ENCODE results near the gene MAP6D1.

The MAP6D1 gene

DNA sequence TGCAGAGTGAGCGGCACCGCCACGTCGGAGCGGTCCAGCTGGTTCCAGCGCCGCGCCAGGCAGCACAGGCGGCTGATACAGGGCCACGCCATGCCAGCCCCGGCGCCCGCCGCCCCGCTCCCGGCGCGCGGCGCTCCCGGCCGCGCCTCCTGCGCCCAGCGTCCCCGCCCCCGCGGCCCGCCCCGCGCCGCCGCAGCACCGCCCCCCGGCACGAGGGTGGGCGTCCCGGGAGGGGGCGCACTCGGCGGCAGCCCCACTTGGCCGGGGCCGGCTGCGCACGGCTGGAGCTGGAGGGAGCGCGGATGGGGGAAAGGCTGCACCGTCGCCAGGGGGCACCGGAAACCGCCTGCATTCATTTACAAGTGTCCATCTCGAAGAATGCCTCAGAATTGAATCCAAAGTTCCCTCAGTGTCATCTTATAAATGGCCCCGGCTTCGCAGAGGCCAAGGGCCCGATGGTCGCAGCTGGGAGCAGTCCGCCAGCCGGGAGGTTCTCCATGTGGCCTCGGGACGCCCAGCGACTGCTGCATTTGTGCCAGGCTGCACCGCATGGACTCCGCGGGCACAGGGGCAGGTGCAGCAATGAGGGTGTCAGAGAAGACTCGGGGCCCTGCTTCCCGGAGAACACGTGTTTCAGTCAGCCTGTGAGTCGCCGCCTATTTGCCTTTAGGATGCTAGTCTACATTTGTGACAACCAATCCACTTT, at the start of gene MAP6D1:
MAP6D1 (minus strand) TSS at position 122 of the 706 bp plus-strand sequence; CDS start at position 92, 30 bp downstream.
- no peak for DNase-seq

DNA sequence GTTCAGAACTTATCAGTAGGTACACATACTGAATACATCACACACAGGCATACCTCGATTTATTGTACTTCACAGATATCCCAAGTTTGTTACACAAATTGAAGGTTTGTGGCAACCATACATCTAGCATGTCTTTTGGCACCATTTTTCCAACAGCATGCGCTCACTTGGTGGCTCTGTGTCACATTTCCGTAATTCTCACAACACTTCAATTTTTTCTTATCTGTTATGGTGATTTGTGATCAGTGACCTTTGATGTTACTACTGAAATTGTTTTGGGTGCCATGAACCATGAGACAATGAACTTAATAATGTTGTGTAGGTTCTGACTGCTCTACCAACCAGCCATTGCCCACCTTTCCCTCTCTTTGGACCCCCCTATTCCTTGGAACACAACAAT, 48.5 kb upstream of the MAP6D1 start:
- no peak for DNase-seq

DNA sequence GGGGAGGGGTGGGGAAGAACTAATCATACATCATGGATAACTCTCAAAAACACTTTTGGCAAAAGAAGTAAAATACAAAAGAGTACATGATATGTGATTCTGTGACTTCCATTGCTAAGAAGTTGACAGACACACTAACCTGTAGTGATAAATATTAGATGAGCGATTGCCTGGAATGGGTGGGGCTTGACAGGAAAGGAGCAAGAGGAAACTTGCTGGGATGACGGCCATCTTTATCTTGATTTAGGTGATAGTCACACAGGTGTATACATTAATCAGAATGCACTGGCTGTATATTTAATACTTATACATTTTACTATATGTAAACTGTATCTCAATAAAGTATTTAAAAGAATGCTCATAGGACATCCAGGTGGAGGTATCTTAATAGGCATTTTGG, 46.2 kb upstream of the MAP6D1 start:
- DNase-seq = no peak

DNA sequence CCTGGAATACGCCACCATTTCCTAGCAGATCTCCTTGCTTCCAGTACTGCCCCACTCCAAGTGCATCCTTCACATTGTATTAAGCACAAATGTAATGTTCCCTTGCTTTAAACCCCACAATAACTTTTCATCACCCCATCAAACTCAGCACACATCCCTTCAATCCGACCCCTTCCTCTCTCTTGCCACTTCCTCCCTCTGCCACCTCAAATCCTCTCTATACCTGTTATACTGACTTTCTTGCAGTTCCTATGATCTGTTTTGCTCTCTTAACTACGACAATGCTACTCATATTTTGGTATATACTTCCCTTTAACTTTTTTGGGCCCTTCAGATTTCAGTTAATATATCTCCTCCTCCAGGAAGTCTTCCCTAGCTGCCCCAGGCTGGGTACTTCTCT, 45.2 kb upstream of the MAP6D1 start:
- DNase-seq = no peak

DNA sequence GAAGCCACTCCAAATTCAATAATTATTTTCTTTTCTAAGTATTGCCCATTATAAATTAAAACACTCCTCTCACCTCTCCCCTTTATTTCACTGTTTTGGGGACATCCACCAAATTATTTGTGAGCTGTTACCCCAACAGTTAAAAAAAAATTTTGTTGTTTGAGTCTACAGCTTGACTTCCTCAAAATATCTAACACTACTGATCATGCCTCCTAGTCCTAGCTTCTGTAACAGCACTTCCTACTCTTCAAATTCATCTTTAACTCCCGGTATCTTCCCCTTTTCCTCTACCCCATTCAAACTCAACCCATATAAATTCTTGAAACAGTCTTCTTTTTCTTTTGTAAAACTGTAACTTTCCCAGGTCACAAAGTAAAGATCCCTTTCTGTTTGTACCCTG, 43.4 kb upstream of the MAP6D1 start:
- no peak for DNase-seq

DNA sequence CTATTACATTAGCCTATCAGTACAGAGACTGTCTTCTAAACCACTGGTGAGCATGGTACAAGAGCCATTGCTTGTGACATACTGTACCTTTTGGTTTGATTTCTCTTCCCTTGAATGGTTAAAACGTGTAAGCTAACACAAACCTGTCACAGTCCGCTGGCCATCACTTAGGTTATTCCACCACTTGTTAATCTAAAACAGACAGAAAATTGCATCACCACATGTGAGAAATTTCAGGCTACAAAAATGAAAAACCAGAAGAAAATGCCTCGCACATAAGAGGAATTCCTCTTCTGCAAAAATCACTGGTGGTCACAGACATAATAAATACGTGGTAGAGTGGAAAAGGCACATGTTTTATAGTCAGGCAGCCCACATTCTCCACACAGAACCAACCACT, 37.2 kb upstream of the MAP6D1 start:
- DNase-seq = no peak

DNA sequence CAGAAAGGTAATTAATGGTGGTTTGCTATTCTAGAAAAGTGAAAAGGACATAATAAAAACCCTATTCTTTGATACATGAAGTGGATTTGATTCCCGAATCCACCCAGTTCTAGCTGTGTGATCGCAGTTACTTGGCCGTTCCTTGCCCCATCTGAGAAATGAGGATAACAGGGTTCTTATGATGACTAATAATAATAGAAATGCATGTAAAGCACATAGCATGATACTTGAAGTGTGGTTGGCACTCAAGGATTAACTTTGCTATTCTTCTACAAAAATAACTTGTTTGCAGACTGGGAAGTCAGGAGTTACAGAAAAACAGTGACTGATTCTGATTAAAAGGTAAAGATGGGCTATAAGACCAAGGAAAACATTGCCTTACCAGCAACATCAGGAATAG, 32.5 kb upstream of the MAP6D1 start:
- DNase-seq = no peak

DNA sequence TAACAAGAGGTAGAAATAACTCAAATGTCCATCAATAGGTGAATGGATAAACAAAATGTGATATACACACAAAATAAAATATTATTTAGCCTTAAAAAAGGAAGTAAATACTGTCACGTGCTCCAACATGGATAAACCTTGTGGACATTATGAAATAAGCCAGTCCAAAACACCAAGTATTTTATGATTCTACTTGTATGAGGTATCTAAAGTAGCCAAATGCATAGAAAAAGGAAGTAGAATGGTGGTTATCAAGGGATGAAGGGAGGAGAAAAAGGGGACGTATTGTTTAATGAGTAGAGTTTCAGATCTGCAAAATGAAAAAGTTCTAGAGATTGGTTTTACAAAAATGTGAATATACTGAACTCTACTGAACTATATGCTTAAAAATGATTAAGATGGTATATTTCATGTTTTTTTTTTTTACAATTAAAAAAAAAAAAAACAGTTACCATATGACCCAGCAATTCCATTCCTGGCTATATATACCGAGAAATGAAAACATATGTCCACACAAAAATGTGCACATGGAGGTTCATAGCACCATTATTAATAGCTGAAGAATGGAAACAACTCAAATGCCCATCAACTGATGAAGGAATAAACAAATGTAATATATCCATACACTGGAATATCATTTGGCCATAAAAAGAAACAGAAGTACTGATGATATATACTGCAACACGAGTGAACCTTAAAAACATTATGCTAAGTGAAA, 29.1 kb upstream of the MAP6D1 start:
- no peak for DNase-seq

DNA sequence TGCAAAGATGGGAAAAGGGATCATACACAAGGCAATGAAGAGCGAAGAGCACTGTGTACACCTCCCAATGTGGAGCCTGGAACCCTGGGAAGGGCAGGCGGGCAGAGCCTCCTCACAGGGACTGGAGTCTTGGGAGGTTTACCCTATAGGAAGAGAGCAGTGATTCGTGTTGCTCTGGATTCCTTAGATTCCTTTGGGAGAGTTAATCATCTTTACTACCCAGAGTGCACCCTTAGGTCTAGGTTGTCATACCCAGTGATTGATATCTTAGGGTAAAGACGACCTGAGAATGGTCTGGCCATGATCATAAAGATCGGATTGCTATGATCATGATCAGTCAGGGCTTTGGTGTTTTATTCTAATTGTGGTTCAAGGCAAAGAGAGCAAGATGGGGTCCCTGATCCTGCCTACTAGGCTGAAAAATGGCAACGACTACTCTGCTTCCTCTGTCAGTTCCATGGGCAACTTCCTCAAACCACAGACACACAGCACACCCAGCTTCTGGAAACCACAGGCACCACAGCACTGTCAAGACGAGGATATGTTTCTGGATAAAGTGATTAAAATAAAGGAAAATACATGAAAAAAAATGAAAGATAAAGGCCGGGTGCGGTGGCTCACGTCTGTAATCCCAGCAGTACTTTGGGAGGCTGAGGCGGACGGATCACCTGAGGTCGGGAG, 20.4 kb upstream of the MAP6D1 start:
- DNase-seq = no peak

DNA sequence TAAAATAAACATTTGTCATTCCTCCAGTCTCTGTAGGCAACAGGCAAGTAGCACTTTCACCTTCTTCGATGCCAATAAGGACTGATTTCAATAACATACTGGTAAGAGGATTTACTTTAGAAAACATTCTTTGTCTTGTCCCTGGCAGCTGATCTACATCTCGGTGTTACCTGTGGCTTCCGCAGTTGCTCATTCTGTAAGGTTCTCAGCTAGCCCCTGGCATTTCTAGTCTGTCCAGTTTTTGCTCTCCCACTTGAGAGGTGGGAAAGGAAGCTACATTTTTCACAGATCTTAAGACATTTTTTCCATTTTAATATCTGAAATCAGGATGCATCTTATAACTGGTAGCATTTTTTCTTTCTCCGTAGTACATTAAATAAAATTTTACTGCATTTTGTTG, 19.7 kb upstream of the MAP6D1 start:
- DNase-seq = no peak

DNA sequence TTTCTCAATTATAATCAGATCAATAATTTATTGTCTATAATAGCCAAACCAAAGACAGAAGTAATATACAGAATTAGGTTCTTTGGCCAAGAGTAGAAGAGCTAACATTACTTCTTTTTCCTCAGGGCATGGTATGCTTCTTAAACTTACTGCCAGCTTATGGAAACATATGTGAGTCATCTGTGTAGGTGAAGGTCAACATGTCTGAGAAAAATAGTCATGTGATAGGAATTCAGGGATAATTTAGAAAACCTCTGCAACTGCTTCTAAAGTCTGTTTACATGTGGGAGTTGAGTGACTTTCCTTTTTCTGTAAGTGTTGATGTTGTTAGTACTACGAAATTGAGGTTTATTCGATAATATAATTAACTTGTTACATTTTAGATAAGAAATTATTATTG, 19.2 kb upstream of the MAP6D1 start:
- DNase-seq = no peak

DNA sequence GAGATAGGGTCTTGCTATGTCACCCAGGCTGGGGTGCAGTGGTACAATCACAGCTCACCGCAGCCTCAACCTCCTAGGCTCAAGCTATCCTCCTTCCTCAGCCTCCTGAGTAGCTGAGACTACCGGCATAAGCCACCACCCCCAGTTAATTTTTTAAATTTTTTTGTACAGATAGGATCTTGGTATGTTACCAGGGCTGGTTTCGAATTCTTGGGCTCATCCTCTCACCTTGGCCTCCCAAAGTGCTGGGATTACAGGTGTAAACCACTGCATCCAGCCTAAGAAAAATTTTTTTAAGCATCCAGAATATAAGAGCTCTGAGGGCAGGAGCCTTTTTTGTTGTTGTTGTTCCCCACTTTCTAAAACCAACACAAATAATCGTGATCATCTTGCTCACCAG, 14.4 kb upstream of the MAP6D1 start:
- DNase-seq = no peak

DNA sequence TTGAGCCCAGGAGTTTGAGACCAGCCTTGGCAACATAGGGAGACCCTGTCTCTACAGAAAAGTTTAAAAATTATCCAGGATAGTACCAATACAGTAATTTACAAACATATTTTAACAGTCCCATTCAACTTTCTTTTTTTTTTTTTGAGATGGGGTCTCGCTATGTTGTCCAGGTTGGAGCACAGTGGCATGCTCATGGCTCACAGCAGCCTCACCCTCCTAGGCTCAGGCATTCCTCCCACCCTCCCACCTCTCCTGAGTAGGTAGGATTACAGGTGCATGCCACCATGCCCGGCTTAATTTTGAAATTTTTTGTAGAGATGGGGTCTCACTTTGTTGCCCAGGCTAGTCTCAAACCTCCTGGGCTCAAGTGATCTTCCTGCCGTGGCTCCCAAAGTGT, 12.5 kb upstream of the MAP6D1 start:
- DNase-seq = no peak

DNA sequence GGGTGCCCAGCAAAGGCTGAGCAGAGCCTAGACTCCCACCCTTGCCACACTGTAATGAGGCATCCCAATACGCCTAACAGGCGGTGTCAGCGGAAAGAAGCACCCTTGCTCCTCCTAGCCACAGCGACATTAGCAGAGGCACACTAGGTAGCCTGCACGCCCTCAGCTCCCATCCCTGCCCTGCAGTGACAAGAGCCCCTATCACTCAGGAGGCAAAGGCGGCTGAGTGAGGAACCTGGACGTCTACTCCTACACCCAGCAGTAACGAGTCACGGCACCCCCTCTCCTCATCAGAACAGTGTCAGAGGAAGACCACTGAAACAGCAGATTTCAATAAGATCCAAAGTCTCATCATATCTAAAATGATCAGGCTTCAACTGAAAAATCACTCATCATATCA, 12.0 kb upstream of the MAP6D1 start:
- DNase-seq = no peak

DNA sequence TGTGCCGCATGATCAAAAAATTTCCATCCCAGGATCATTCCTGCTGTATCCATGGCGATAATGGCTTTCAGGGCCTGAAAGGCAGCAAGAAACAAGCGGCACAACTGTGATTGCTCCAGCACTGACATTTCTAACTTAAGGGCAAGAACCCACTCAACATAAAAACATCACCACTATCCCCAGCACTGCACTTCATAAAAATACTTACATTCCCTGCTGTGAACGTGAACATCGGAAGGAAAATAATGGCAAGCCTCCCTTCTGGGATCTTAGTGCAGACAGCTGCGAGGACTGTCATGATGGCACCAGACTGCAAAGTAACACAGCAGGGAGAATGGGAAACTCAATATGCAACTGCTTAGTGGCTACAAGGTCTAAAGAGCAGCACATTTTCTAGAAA, 8.1 kb upstream of the MAP6D1 start:
- DNase-seq = no peak

DNA sequence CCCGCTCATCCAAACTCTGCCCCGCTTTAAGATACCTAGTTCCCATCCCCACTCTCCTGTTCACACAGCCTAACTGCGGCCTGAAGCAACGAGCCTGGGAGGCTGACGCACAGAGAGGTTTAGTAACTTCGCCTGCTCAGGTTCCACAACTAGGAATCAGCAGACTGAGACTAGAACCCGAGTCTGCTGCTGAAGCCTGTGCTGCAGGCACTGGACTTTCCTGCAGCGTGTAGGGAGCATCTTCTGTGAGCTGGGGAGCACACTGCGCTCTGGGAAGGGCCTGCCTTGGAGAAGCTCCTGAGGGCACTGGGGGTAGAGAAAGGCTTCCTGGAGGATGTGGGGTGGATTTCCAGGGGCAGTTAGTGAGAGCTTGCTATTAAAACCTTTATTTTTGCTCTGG, 4.8 kb upstream of the MAP6D1 start:
- DNase-seq = no peak

DNA sequence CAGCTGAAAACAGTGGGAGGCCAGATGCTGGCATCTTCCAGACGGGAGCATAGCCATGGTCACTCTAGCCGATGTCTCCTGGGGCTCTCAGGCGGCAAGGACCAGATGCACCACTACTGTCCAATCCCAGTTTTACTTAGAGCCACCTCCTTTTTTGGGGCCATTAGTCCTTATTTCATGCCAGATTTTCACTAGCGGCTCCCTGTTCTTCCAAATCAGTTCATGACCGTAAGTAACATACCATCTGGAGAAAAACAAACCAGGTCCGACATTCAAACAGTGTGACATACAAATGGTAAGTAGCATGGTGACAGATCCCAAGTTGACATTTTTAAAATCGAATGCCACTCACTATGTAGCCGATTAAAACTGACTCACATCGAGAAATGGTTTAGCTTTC, 4.1 kb upstream of the MAP6D1 start:
- no peak for DNase-seq

DNA sequence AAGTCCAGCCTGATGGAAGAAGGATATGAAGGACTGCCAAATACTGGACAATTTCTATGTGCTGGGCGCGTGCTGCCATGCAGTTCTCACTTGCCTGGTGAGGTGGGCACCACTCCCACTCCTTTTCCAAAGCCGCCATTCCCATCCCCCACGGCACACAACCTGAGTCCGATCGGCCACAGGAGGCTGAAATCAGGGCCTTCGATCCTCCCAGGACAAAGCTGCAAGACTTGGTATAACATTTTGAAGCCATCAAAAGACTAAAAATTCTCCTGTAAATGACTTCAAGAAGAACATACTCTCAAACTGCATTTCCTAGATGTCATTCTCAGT, 3.1 kb upstream of the MAP6D1 start:
- DNase-seq = no peak

DNA sequence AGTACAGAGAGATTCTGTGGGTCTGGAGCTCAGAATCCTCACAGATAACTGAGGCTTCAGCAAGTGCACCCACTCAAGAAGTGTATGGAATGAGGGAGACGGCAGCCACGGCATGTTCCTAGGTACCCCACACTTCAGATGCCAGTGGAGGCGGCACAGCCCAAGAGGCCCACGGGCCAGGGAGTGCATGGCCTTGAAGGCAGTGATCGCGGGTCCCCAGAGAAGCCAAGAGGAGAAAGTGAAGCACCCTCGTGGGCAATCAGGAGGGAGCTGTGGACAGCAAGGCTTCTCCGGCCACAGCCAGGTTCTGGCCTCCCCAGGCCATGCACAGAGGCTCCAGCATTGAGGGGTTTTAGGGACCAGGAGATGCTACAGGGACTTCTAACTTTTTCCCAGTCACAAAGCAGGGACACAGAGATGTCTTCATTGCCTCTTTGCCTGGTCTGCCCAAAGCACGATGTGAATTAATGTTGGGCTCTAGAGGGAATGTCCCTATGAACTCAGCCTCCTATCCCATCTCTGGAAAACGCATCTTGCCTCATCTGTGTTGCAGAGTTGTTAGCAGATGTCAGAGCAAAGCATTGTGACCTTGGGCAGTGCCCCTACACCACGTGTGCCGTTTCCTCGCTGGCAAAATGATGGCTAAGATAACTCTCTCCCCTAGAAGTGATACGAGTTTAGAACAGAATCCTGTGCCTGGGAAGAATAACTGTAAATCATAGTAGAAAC, 2.6 kb upstream of the MAP6D1 start:
- DNase-seq = no peak

DNA sequence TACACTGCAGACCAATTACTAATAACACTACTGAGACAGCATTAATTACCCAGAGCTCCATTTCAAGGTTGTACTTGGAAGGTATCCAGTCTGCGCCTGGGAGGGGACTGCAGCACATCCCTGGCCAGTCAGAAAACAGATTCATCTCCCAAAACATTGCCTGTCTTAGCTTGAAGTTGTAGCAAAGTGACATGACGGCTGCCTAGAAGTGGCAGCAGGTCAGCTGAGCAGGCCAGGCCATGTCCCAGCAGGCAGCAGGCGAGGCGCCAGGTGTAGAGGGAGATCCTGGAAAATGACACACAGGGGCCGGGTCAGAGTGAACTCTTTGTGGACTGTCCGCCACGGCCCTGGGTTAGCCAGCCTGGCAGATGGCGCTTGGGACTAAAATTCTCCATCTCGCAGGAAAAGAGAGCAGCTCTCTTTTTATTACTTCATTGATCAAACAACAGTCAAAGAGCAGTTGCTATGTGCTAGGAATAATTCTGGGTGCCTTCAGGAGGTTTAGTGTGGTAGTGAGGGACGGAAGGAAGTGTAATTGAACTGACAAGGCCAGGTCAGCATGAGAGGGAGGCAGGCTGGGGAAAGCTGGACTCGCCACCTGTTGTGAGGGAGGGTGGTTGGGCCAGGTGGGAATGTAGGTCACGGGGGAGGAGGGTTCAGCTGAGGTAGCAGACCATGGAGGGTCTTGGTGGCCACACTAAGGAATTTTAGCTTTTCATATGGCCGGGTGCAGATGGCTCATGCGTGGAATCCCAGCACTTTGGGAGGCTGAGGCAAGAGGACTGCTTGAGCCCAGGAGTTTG, 1.3 kb upstream of the MAP6D1 start:
- no peak for DNase-seq

DNA sequence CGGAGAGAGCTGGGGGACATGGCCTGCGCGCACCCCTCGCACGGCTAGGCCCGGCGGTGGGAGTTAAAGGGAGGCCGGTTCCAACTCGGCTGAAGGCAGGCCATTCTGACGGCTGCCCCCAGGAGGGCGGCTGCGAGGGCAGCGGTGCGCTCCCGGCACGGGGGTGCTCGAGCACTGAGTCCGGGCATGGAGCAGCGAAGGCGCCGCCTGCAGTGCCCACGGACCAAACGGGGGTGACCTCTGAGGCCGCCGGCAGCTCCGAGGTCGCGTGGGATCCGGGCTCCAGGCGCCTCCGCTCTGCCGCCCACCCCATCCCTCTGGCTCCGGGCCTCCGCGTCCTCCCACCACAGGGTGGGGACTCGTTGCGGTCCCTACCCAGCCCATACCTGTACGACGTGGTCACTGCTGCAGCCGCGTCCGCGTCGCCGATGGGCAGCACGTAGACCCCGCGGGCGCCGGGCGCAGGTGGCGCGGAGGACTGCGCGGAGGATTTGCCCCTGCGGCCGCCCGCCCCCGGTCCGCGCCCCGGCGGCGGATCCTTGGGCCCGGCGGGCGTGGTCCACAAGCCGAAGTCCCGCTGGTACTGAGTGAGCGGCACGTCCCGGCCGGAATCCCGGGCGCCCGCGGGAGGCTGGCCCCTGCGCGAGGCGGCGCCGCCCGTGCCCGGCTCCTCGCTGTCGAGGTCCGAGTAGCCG, 469 bp downstream of the MAP6D1 start:
- no peak for DNase-seq

DNA sequence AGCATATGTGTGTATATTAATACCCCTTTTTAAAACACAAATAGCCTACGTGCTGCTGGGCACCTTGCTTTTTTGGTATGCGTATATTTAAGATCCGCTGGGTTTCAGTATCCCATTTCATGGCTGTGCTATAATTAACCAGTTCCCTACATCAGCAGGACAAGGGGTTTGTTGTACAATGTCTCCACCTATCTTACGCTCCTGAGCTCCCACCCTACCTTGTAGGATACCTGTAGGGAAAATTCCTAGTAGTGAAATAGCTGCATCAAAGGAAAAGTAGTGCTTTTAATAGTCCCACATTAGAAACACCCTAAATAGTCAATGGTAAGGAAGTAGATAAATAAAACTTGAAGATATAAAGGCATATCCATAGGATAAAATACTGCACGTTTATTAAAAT, 1.4 kb downstream of the MAP6D1 start:
- DNase-seq = no peak
